DOHH2 (cell line): ENCODE data around the gene TEAD4.

ENCODE experiments used
- CTCF ChIP-seq: fragments of 200-600 bp; sonication (generic); IDR thresholded peaks from one replicate; pipeline ENCODE4 v1.5.1; 2014; ENCODE audit warnings: antibody characterized with exemption, mild to moderate bottlenecking, low read depth, low read length; ENCODE audit not compliant: poor library complexity, severe bottlenecking
- EZH2phosphoT487 ChIP-seq: fragments of 200-600 bp; sonication (generic); IDR thresholded peaks from 2 replicates; pipeline ENCODE4 v1.6.1; 2017; ENCODE audit warnings: borderline replicate concordance, mild to moderate bottlenecking, antibody characterized with exemption, low read length, moderate library complexity, mixed read lengths

GRCh38 chr12:3078086-3078820, 119.1 kb downstream of the TEAD4 start:
- TF ChIP-seq CTCF (no peak), EZH2phosphoT487 (no peak)
